Stimulated activated CD8-positive, alpha-beta memory T cell treated with anti-CD3 and anti-CD28 coated beads, Interleukin-7, amount 100 ng/mL, for 48 hours (primary cell): ENCODE results near the gene FZD1.

Experiments used
- DNase-seq, 2 donors: peaks; one replicate each; pipeline ENCODE4 v3.0.0-alpha.2; 2020; ENCODE audit warnings: low read depth in 1 of 2; ENCODE audit errors: extremely low read depth in 1 of 2

The FZD1 gene

GRCh38 chr7:91264046-91264923, at the start of gene FZD1:
TSS of gene FZD1 (plus strand) at chr7:91264433. CDS start at chr7:91264881, 448 bp downstream.
- DNase-seq: peak; percentile 41 to 48

GRCh38 chr7:91226411-91226810, 37.8 kb upstream of the FZD1 start:
- DNase-seq: no peak

GRCh38 chr7:91228327-91228726, 35.9 kb upstream of the FZD1 start:
- no peak for DNase-seq

- DNase-seq: no peak
These were observed 35.2 kb upstream of the FZD1 start for GRCh38 chr7:91228927-91229558.

GRCh38 chr7:91230100-91230499, 34.1 kb upstream of the FZD1 start:
- no peak for DNase-seq

- DNase-seq: no peak
These were observed 33.7 kb upstream of the FZD1 start for GRCh38 chr7:91230503-91230902.

- DNase-seq: no peak
These were observed 31.0 kb upstream of the FZD1 start for GRCh38 chr7:91233212-91233611.

GRCh38 chr7:91235211-91235832, 28.9 kb upstream of the FZD1 start:
- DNase-seq: no peak

GRCh38 chr7:91239171-91239604, 25.0 kb upstream of the FZD1 start:
- no peak for DNase-seq

- no peak for DNase-seq
These were observed 24.5 kb upstream of the FZD1 start for GRCh38 chr7:91239772-91240171.

GRCh38 chr7:91240376-91240941, 23.8 kb upstream of the FZD1 start:
- DNase-seq: no peak

GRCh38 chr7:91242097-91242844, 22.0 kb upstream of the FZD1 start:
- DNase-seq: no peak

GRCh38 chr7:91243591-91244301, 20.5 kb upstream of the FZD1 start:
- DNase-seq: no peak

- no peak for DNase-seq
These were observed 16.7 kb upstream of the FZD1 start for GRCh38 chr7:91247500-91247899.

GRCh38 chr7:91248996-91249395, 15.2 kb upstream of the FZD1 start:
- no peak for DNase-seq

- no peak for DNase-seq
These were observed 14.6 kb upstream of the FZD1 start for GRCh38 chr7:91249506-91250233.

- DNase-seq: no peak
These were observed 13.5 kb upstream of the FZD1 start for GRCh38 chr7:91250706-91251105.

GRCh38 chr7:91251877-91252276, 12.4 kb upstream of the FZD1 start:
- DNase-seq: no peak

GRCh38 chr7:91263384-91264045, 718 bp upstream of the FZD1 start:
- DNase-seq: no peak
